Measurements from ENCODE around the gene FGF6. TPM values are rescaled to one million over a fixed set of nuclear protein-coding genes. Genes with fewer than 3 reads are reported as not detected.

The FGF6 gene
- polyA plus RNA-seq, 1 of the 3 experiments (the other 2 are of a cell fraction), result not detected

- no peak for TF ChIP-seq FOSL2 (IDR thresholded peaks at IDR 0.05; ENCODE audit: borderline replicate concordance, low read depth)
- TF ChIP-seq MEF2A (IDR thresholded peaks at IDR 0.05; ENCODE audit: borderline replicate concordance, low read depth), result no peak
- no peak for TF ChIP-seq JUND (IDR thresholded peaks at IDR 0.05)
- TF ChIP-seq GABPA (IDR thresholded peaks at IDR 0.05; ENCODE audit: low read depth), result no peak
- TF ChIP-seq SIN3A (IDR thresholded peaks at IDR 0.05; ENCODE audit: borderline replicate concordance, low read depth, low read length), result no peak
- no peak for TF ChIP-seq NFIC (IDR thresholded peaks at IDR 0.05; ENCODE audit: borderline replicate concordance)
- no peak for TF ChIP-seq FOXM1 (IDR thresholded peaks at IDR 0.05; ENCODE audit: low read depth)
- no peak for TF ChIP-seq CHD2 (IDR thresholded peaks at IDR 0.05; ENCODE audit: low read length, partially characterized antibody)
- no peak for TF ChIP-seq EZH2phosphoT487 (IDR thresholded peaks at IDR 0.05; ENCODE audit: borderline replicate concordance, low read depth)
- TF ChIP-seq MXI1 (IDR thresholded peaks at IDR 0.05; ENCODE audit: low read depth, low read length), result no peak
- no peak for TF ChIP-seq POLR2AphosphoS5 (IDR thresholded peaks at IDR 0.05; ENCODE audit: low read depth, low read length)
- no peak for TF ChIP-seq EP300 (IDR thresholded peaks at IDR 0.05; ENCODE audit: borderline replicate concordance in 1 of 2, low read depth in 1 of 2, low read length in 1 of 2)
- no peak for TF ChIP-seq ZBTB33 (IDR thresholded peaks at IDR 0.05; ENCODE audit: borderline replicate concordance, low read depth)
- TF ChIP-seq PBX3 (IDR thresholded peaks at IDR 0.05), result no peak
- no peak for TF ChIP-seq IRF3 (IDR thresholded peaks at IDR 0.05; ENCODE audit: low read depth, low read length)
- no peak for TF ChIP-seq RAD21 (IDR thresholded peaks at IDR 0.05; ENCODE audit: low read length)
- TF ChIP-seq TEAD4 (IDR thresholded peaks at IDR 0.05; ENCODE audit: borderline replicate concordance, insufficient read depth), result no peak
- TF ChIP-seq ELF1 (IDR thresholded peaks at IDR 0.05), result no peak
- no peak for TF ChIP-seq TCF12 (IDR thresholded peaks at IDR 0.05)
- no peak for TF ChIP-seq CTCF (IDR thresholded peaks at IDR 0.05)
- no peaks in the 10 kb centered on the region for H3K36me3 ChIP-seq (replicated peaks in 1 of 2; ENCODE audit: control insufficient read depth in 1 of 2, insufficient read depth in 2 of 2, low read length in 1 of 2)
- H3K4me2 ChIP-seq, result no peak overlapping the region
- H4K20me1 ChIP-seq (ENCODE audit: insufficient read depth), result no peaks in the 10 kb centered on the region
- no peaks in the 10 kb centered on the region for H3K4me1 ChIP-seq (ENCODE audit: control insufficient read depth in 1 of 2, insufficient read depth in 2 of 2, low read depth in 1 of 2, low read length in 1 of 2)
- H3K79me2 ChIP-seq (ENCODE audit: insufficient read depth), result no peaks in the 10 kb centered on the region
- DNase-seq, result no peak
- no peak overlapping the region for H3K9ac ChIP-seq
- no peaks in the 10 kb centered on the region for H3F3A ChIP-seq (replicated peaks; ENCODE audit: insufficient read depth)
- H3K4me3 ChIP-seq (ENCODE audit: low read depth in 2 of 2, low read length in 1 of 2), result no peak overlapping the region
- 40% methylated on average over 9 of the region's 9 CpGs for WGBS (ENCODE audit: low lambda C conversion rate)
- H3K9me2 ChIP-seq, result no peaks in the 10 kb centered on the region
- POLR2A ChIA-PET, result no interaction called here
- 0 out of 2 replicates have a peak, but pooled peaks cover 7% of the 10 kb centered on the region for H3K27me3 ChIP-seq (ENCODE audit: insufficient read depth)
- H3K9me3 ChIP-seq, result no peaks in the 10 kb centered on the region
- no peak overlapping the region for H3K27ac ChIP-seq (ENCODE audit: low read depth in 2 of 2, low read length in 1 of 2)
- H2AFZ ChIP-seq (ENCODE audit: low read depth), result no peak overlapping the region
- CTCF ChIA-PET, result interaction anchor here (2.9 kb wide), 1 partner anchor 11 kb away, joined by 11 read pairs; no protein-coding TSS in a partner anchor
Measured at GRCh38 chr12:4432878-4433744, 12.5 kb downstream of the FGF6 start.
